Lung (tissue), 12 donors: ENCODE data around the gene PLEKHG4B. TPM values are rescaled to one million over a fixed set of nuclear protein-coding genes. Genes with fewer than 3 reads are reported as not detected.

Source experiments
- ATAC-seq: fragments of 200-7000 bp; cut with Tn5 transposase; one replicate; pipeline ENCODE4 v1.9.1; 2020; ENCODE audit warnings: moderate number of reproducible peaks; ENCODE audit not compliant: insufficient read depth, low FRiP score
- DNase-seq, 3 donors: peaks; one replicate each; pipeline ENCODE4 v3.0.0-alpha.2; 2013 to 2017
- H3K27ac ChIP-seq, 2 donors: one replicate each; pipeline ENCODE4 v1.5.1; 2013; ENCODE audit warnings: mild to moderate bottlenecking in 2 of 2, moderate library complexity in 2 of 2, control low read depth in 1 of 2, inconsistent platforms in 1 of 2, low read depth in 1 of 2, low read length in 1 of 2
- H3K27me3 ChIP-seq, 3 donors: one replicate each; pipeline ENCODE4 v1.5.1; 2013; ENCODE audit warnings: low read length in 2 of 3; ENCODE audit not compliant: control insufficient read depth in 3 of 3, insufficient read depth in 3 of 3
- H3K36me3 ChIP-seq, 4 donors: one replicate each; pipeline ENCODE4 v1.5.1; 2013; ENCODE audit warnings: low read length in 4 of 4, mild to moderate bottlenecking in 1 of 4, moderate library complexity in 1 of 4; ENCODE audit not compliant: control insufficient read depth in 4 of 4, insufficient read depth in 4 of 4
- H3K4me1 ChIP-seq, 5 donors: one replicate each; pipeline ENCODE4 v1.5.1; 2013; ENCODE audit warnings: low read length in 5 of 5, mild to moderate bottlenecking in 2 of 5, moderate library complexity in 1 of 5; ENCODE audit not compliant: control insufficient read depth in 5 of 5, insufficient read depth in 5 of 5
- H3K4me3 ChIP-seq: one replicate; pipeline ENCODE4 v1.5.1; 2013; ENCODE audit warnings: mild to moderate bottlenecking, control low read depth, moderate library complexity
- H3K9ac ChIP-seq, 2 donors: one replicate each; pipeline ENCODE4 v1.5.1; 2013; ENCODE audit warnings: low read length in 2 of 2, control low read depth in 1 of 2; ENCODE audit not compliant: insufficient read depth in 1 of 2
- H3K9me3 ChIP-seq, 4 donors: one replicate each; pipeline ENCODE4 v1.5.1; 2013; ENCODE audit warnings: low read length in 3 of 4, mild to moderate bottlenecking in 1 of 4, moderate library complexity in 1 of 4; ENCODE audit not compliant: control insufficient read depth in 4 of 4, insufficient read depth in 3 of 4
- WGBS, 2 donors: extraction: QIAGEN DNeasy Blood & Tissue Kit; methylation state at CpG; one replicate each; pipeline ENCODE4 v1.1.7; 2013; 5-methylcytosine and 5-hydroxymethylcytosine counted together
- polyA plus RNA-seq, 2 donors: library from polyadenylated mRNA; stranded (reverse); fragments of 200-250 nt; gene quantifications; one replicate each; pipeline ENCODE4 v1.2.1, GENCODE V29; 2013
- total RNA-seq, 2 donors: library from RNA; depleted of rRNA in 1 of 2; stranded (reverse); fragments of >200 nt in 1 of 2; gene quantifications; one replicate each; pipeline ENCODE4 v1.2.1, GENCODE V29; 2014 to 2021
- TF ChIP-seq, protein P1 (sequence below): IDR thresholded peaks from 2 replicates; pipeline ENCODE4 v1.5.1; 2012; ENCODE audit warnings: mild to moderate bottlenecking; ENCODE audit errors: control extremely low read depth, extremely low read depth
- donor health status: control.
- donor health status: control.
- donor health status: Bipolar disorder and iron deficiency.
- donor health status: healthy.
- donor health status: DM: yes; HTN: yes; CAD: no.

PLEKHG4B gene
- total and polyA plus RNA-seq, 4 donors: 0.24 to 4.7 (median 3.0) TPM

DNA sequence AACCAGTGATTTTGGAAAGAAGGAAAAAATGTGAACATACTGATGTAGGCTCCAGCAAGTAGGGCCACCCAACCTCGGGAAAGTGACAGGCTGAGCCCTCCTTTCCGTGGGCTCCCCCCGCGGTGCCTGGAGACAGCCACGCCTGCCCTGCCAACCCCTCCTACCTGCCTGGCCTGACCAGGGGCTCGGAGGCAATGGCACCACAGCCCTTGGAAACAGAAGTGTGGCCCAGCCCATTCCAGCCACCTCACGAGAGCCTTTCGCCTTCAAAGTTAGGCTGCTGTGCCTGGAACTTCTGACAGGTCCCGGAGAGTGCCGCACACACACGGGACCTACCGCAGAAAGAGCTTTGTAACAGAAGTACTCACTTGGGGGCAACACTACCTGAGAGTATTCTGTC lies 49.8 kb downstream of the PLEKHG4B start:
- TF ChIP-seq, protein P1, sequence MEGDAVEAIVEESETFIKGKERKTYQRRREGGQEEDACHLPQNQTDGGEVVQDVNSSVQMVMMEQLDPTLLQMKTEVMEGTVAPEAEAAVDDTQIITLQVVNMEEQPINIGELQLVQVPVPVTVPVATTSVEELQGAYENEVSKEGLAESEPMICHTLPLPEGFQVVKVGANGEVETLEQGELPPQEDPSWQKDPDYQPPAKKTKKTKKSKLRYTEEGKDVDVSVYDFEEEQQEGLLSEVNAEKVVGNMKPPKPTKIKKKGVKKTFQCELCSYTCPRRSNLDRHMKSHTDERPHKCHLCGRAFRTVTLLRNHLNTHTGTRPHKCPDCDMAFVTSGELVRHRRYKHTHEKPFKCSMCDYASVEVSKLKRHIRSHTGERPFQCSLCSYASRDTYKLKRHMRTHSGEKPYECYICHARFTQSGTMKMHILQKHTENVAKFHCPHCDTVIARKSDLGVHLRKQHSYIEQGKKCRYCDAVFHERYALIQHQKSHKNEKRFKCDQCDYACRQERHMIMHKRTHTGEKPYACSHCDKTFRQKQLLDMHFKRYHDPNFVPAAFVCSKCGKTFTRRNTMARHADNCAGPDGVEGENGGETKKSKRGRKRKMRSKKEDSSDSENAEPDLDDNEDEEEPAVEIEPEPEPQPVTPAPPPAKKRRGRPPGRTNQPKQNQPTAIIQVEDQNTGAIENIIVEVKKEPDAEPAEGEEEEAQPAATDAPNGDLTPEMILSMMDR: no peak
- Histone ChIP-seq H3K27ac (no peak overlapping the region), H3K27me3 (no peaks in the 10 kb centered on the region), H3K4me3 (no peak overlapping the region), H3K9me3 (peaks cover 0 to 5% (median 1%) of the 10 kb centered on the region in 4 donors), H3K9ac (no peak overlapping the region), H3K4me1 (no peaks in the 10 kb centered on the region), H3K36me3 (peaks cover 0 to 1% (median 0%) of the 10 kb centered on the region in 4 donors)
- DNase-seq: no peak
- ATAC-seq: no peak
- WGBS, 2 donors: 89 to 95% methylated on average over 12 of the region's 12 CpGs

DNA sequence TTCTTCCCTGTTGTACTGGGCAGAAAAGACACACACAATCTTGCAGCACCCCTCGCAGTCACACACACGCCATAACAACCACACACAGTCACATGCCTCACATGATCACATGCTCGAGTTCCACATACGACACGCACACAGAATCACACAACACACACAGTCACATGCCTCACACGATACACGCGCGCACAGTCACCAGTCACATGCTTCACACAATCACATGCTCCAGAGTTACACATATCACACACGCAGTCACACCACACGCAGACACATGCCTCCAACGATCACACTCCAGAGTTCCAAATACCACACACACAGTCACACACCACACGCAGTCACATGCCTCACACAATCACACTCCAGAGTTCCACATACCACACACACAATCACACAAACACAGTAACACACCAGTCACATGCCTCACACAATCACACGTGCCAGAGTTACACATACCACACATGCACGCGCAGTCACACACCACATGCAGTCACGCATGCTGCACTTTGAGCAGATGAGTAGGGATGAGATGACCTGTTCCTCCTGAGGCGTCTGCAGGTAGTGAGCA lies 50.4 kb downstream of the PLEKHG4B start:
- Histone ChIP-seq H3K27me3 (no peaks in the 10 kb centered on the region), H3K9me3 (peaks cover 2 to 11% (median 5%) of the 10 kb centered on the region in 4 donors), H3K27ac (no peak overlapping the region), H3K4me1 (no peaks in the 10 kb centered on the region), H3K4me3 (no peak overlapping the region), H3K36me3 (peaks cover 0 to 7% (median 0%) of the 10 kb centered on the region in 4 donors), H3K9ac (no peak overlapping the region)
- no peak for DNase-seq
- 94% methylated on average over 18 of the region's 18 CpGs for WGBS, 2 donors
- ATAC-seq: no peak
- TF ChIP-seq, protein P1: no peak

- H3K36me3 ChIP-seq: peaks cover 0 to 13% (median 0%) of the 10 kb centered on the region in 4 donors
- H3K4me3 ChIP-seq: no peak overlapping the region
- no peak overlapping the region for H3K27ac ChIP-seq
- H3K9ac ChIP-seq: no peak overlapping the region
- 83 to 90% methylated on average over 17 of the region's 17 CpGs for WGBS, 2 donors
- peaks cover 4 to 13% (median 8%) of the 10 kb centered on the region in 4 donors for H3K9me3 ChIP-seq
- TF ChIP-seq, protein P1: no peak
- H3K4me1 ChIP-seq: no peaks in the 10 kb centered on the region
- ATAC-seq: no peak
- no peak for DNase-seq
- no peaks in the 10 kb centered on the region for H3K27me3 ChIP-seq
These were observed 51.1 kb downstream of the PLEKHG4B start for GRCh38 chr5:143041-143440.

- WGBS, 2 donors: 92 to 95% methylated on average over 8 of the region's 8 CpGs
- Histone ChIP-seq H3K9me3 (peaks cover 4 to 17% (median 8%) of the 10 kb centered on the region in 4 donors), H3K4me1 (no peaks in the 10 kb centered on the region), H3K36me3 (peaks cover 0 to 17% (median 0%) of the 10 kb centered on the region in 4 donors), H3K27ac (no peak overlapping the region), H3K4me3 (no peak overlapping the region), H3K27me3 (no peaks in the 10 kb centered on the region), H3K9ac (no peak overlapping the region)
- TF ChIP-seq, protein P1: no peak
- no peak for DNase-seq
- no peak for ATAC-seq
These were observed 53.0 kb downstream of the PLEKHG4B start for GRCh38 chr5:144941-145340.
